Endothelial cell of umbilical vein (primary cell): ENCODE measurements around the gene UNC45A. TPM values are rescaled to one million over a fixed set of nuclear protein-coding genes. Genes with fewer than 3 reads are reported as not detected.

Experiments
- BruUV-seq: library from RNA; stranded (reverse); fragments of 400-500 nt; replicated peaks from 2 replicates; lab custom pipeline; 2021; lab: Mats Ljungman, UMichigan
- CTCF ChIA-PET: fragments of 300-600, 350-600 bp; sonication (Branson Sonifier 250); formaldehyde crosslinking; loops from one replicate; lab custom pipeline; 2021; ENCODE audit warnings: antibody characterized with exemption, inconsistent platforms; lab: Charles Lee
- POLR2A ChIA-PET: fragments of 300-600, 350-600 bp; sonication (Branson Sonifier 250); formaldehyde crosslinking; loops from one replicate; lab custom pipeline; 2021; ENCODE audit warnings: antibody characterized with exemption, inconsistent platforms; lab: Charles Lee
- DNase-seq: peaks from one replicate; pipeline ENCODE4 v3.0.0-alpha.2; 2011; ENCODE audit warnings: low read depth, low spot score
- FAIRE-seq: peaks from 2 replicates; lab custom pipeline; 2011; peaks lifted over from hg19 to GRCh38; lab: Jason Lieb, UNC
- H2AFZ ChIP-seq: 2 replicates; pipeline ENCODE4 v1.6.0; 2012; ENCODE audit warnings: low read depth, low read length, control low read depth, inconsistent platforms
- H3K27ac ChIP-seq: 2 replicates; pipeline ENCODE4 v1.5.1; 2011; ENCODE audit warnings: low read depth, mild to moderate bottlenecking, control low read depth, low read length, moderate library complexity; ENCODE audit not compliant: insufficient read depth
- H3K27me3 ChIP-seq, 2 experiments: 2 replicates each; pipeline versions ENCODE4 v1.6.0 to v1.6.1; 2011; ENCODE audit warnings: low read length in 2 of 2, mixed read lengths in 1 of 2; ENCODE audit not compliant: control insufficient read depth in 2 of 2, insufficient read depth in 2 of 2
- H3K36me3 ChIP-seq, 2 experiments: 2 replicates in 1 of 2; 3 replicates in 1 of 2; pipeline ENCODE4 v1.5.1; 2011; ENCODE audit warnings: low read length in 2 of 2, mild to moderate bottlenecking in 1 of 2, moderate library complexity in 1 of 2; ENCODE audit not compliant: control insufficient read depth in 2 of 2, insufficient read depth in 2 of 2; ENCODE audit errors: extremely low read depth in 1 of 2
- H3K4me1 ChIP-seq: 3 replicates; pipeline ENCODE4 v1.5.1; 2011; ENCODE audit warnings: mild to moderate bottlenecking, low read length; ENCODE audit not compliant: control insufficient read depth, insufficient read depth; ENCODE audit errors: extremely low read depth
- H3K4me2 ChIP-seq: 2 replicates; pipeline ENCODE4 v1.6.1; 2011; ENCODE audit warnings: low read length, control low read depth, mixed read lengths; ENCODE audit not compliant: insufficient read depth
- H3K4me3 ChIP-seq, 3 experiments: fragments of 200-600 bp in 1 of 3; sonication (generic), shearing (Covaris generic) in 1 of 3; replicated peaks in 1 of 3; 2 replicates each; pipeline ENCODE4 v1.5.1; 2011 to 2016; ENCODE audit warnings: control low read depth in 3 of 3, low read length in 3 of 3, mild to moderate bottlenecking in 2 of 3, inconsistent platforms in 1 of 3, low read depth in 1 of 3, moderate library complexity in 1 of 3; ENCODE audit not compliant: insufficient read depth in 1 of 3
- H3K79me2 ChIP-seq: 2 replicates; pipeline ENCODE4 v1.6.0; 2012; ENCODE audit warnings: low read length, inconsistent platforms; ENCODE audit not compliant: control insufficient read depth, insufficient read depth
- H3K9ac ChIP-seq: replicated peaks from 2 replicates; pipeline ENCODE3; 2011; ENCODE audit warnings: low read length, control low read depth; ENCODE audit not compliant: insufficient read depth; ENCODE audit errors: extremely low read depth
- H3K9me1 ChIP-seq: replicated peaks from 3 replicates; pipeline ENCODE4 v1.6.0; 2011; ENCODE audit warnings: mild to moderate bottlenecking, low read length; ENCODE audit not compliant: control insufficient read depth, insufficient read depth; ENCODE audit errors: extremely low read depth
- H3K9me3 ChIP-seq: replicated peaks from 2 replicates; pipeline ENCODE4 v1.5.1; 2012; ENCODE audit warnings: low read length, inconsistent platforms; ENCODE audit not compliant: control insufficient read depth, insufficient read depth
- H4K20me1 ChIP-seq: replicated peaks from 2 replicates; pipeline ENCODE3; 2011; ENCODE audit warnings: mild to moderate bottlenecking, low read length; ENCODE audit not compliant: control insufficient read depth, insufficient read depth; ENCODE audit errors: extremely low read depth
- EZH2 ChIP-seq: IDR thresholded peaks from 2 replicates; pipeline ENCODE4 v1.6.1; 2012; ENCODE audit warnings: borderline replicate concordance, low read depth, mild to moderate bottlenecking, moderate library complexity, low read length, inconsistent platforms; ENCODE audit not compliant: severe bottlenecking
- FOS ChIP-seq: IDR thresholded peaks from 2 replicates; pipeline ENCODE4 v1.6.1; 2011; ENCODE audit warnings: mild to moderate bottlenecking, low read length, moderate library complexity, borderline replicate concordance; ENCODE audit not compliant: insufficient read depth
- GATA2 ChIP-seq: IDR thresholded peaks from 2 replicates; pipeline ENCODE4 v1.7.0; 2011; ENCODE audit warnings: low read depth, mild to moderate bottlenecking, moderate library complexity, mixed read lengths, low read length; ENCODE audit not compliant: insufficient read length, insufficient read depth
- JUN ChIP-seq: IDR thresholded peaks from 2 replicates; pipeline ENCODE4 v1.6.1; 2011; ENCODE audit warnings: borderline replicate concordance, low read depth; ENCODE audit not compliant: insufficient read length, insufficient read depth
- MYC ChIP-seq: IDR thresholded peaks from one replicate; pipeline ENCODE4 v1.6.1; 2011; ENCODE audit warnings: mild to moderate bottlenecking, low read depth, low read length
- POLR2A ChIP-seq: IDR thresholded peaks from 2 replicates; pipeline ENCODE4 v1.6.1; 2012; ENCODE audit warnings: low read depth, mild to moderate bottlenecking, control low read depth, low read length
- POLR2AphosphoS5 ChIP-seq: IDR thresholded peaks from 2 replicates; pipeline ENCODE4 v1.6.1; 2012; ENCODE audit warnings: low read depth, mild to moderate bottlenecking, control low read depth, low read length, moderate library complexity; ENCODE audit not compliant: insufficient read depth
- dilution Hi-C: fragments of 300-500 bp; cut with MboI; formaldehyde crosslinking; loops from one replicate; pipeline ENCODE4 v1.15.0; 2019; ENCODE audit warnings: low sequenced_read_pairs; ENCODE audit not compliant: extremely low pct_ligation_motif_present
- intact Hi-C: fragments of 100-400 bp; cut with micrococcal nuclease; formaldehyde crosslinking; loops from one replicate; pipeline ENCODE4 v1.10.0; 2022
- polyA plus RNA-seq, 4 experiments: library from polyadenylated mRNA; depleted of rRNA in 3 of 4; stranded (reverse) in 3 of 4; unstranded in 1 of 4; fragments of >200 nt; gene quantifications; 2 replicates each; pipeline versions ENCODE4 v1.2.1 to v1.2.3, GENCODE V29; 2011 to 2012; ENCODE audit warnings: missing spikeins in 1 of 4
- total RNA-seq: library from RNA; stranded (reverse); gene quantifications from 2 replicates; pipeline ENCODE4 v1.2.3, GENCODE V29; 2021
- TF ChIP-seq, protein P1 (sequence below), 2 donors: IDR thresholded peaks; 1 replicate in 1 of 2; 2 replicates in 1 of 2; pipeline ENCODE4 v1.5.1; 2011; ENCODE audit warnings: low read length in 2 of 2, mild to moderate bottlenecking in 2 of 2, moderate library complexity in 2 of 2, control low read depth in 1 of 2, inconsistent platforms in 1 of 2, low read depth in 1 of 2; ENCODE audit not compliant: insufficient read depth in 1 of 2; ENCODE audit errors: extremely low read depth in 1 of 2
- TF ChIP-seq, protein P2 (sequence below): IDR thresholded peaks from 2 replicates; pipeline ENCODE4 v1.6.1; 2011; ENCODE audit not compliant: insufficient read depth, insufficient read length

Gene UNC45A
- total and polyA plus RNA-seq, 2 donors (not counting 3 experiments of a cell fraction or from before 2014, with no cell fraction given) = 103 to 106 TPM

- no peak overlapping the region for H3K4me3 ChIP-seq
- peaks cover 4% of the 10 kb centered on the region for H3K79me2 ChIP-seq
- H3K9ac ChIP-seq = no peak overlapping the region
- no peak overlapping the region for H2AFZ ChIP-seq
- TF ChIP-seq MYC = no peak
- no peak for TF ChIP-seq EZH2
- TF ChIP-seq, protein P1, sequence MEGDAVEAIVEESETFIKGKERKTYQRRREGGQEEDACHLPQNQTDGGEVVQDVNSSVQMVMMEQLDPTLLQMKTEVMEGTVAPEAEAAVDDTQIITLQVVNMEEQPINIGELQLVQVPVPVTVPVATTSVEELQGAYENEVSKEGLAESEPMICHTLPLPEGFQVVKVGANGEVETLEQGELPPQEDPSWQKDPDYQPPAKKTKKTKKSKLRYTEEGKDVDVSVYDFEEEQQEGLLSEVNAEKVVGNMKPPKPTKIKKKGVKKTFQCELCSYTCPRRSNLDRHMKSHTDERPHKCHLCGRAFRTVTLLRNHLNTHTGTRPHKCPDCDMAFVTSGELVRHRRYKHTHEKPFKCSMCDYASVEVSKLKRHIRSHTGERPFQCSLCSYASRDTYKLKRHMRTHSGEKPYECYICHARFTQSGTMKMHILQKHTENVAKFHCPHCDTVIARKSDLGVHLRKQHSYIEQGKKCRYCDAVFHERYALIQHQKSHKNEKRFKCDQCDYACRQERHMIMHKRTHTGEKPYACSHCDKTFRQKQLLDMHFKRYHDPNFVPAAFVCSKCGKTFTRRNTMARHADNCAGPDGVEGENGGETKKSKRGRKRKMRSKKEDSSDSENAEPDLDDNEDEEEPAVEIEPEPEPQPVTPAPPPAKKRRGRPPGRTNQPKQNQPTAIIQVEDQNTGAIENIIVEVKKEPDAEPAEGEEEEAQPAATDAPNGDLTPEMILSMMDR (IDR thresholded peaks at IDR 0.05; ENCODE audit: extremely low read depth in 1 of 2, insufficient read depth in 1 of 2, low read depth in 1 of 2, low read length in 2 of 2) = no peak
- TF ChIP-seq, protein P2, sequence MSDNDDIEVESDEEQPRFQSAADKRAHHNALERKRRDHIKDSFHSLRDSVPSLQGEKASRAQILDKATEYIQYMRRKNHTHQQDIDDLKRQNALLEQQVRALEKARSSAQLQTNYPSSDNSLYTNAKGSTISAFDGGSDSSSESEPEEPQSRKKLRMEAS = no peak
- TF ChIP-seq POLR2A = no peak
- no peak for TF ChIP-seq FOS
- no peak for TF ChIP-seq GATA2
- no peak for TF ChIP-seq POLR2AphosphoS5
- TF ChIP-seq JUN = no peak
- peaks cover 5 to 44% of the 10 kb centered on the region in 2 experiments for H3K36me3 ChIP-seq
- ChIA-PET POLR2A (no interaction called here), CTCF (interaction anchor here (7.3 kb wide), 1 partner anchor 26 kb away, joined by 57 read pairs; the partner anchor contains the start of gene HDDC3)
- intact Hi-C loops (no loop called here), dilution Hi-C loops (no loop called here)
- H3K27me3 ChIP-seq = no peaks in the 10 kb centered on the region
- no peak overlapping the region for H3K4me2 ChIP-seq
- FAIRE-seq (no peak), DNase-seq (no peak)
- BruUV-seq = no TSS peak
- no peaks in the 10 kb centered on the region for H4K20me1 ChIP-seq
- no peaks in the 10 kb centered on the region for H3K9me1 ChIP-seq
- no peaks in the 10 kb centered on the region for H3K9me3 ChIP-seq
- H3K4me1 ChIP-seq = peaks cover 17% of the 10 kb centered on the region
- no peak overlapping the region for H3K27ac ChIP-seq
These were observed 28.8 kb upstream of the UNC45A start for GRCh38 chr15:90906181-90906849.
